Gastroesophageal sphincter (tissue), 4 donors: ENCODE data around the gene PTPRD. TPM values are rescaled to one million over a fixed set of nuclear protein-coding genes. Genes with fewer than 3 reads are reported as not detected.

Experiments
- ATAC-seq: fragments of 150-250 bp; one replicate; pipeline ENCODE4 v1.9.1; 2016; ENCODE audit warnings: mild to moderate bottlenecking, moderate library complexity
- H3K27ac ChIP-seq, 4 donors: fragments of 200-600 bp; sonication (generic) in 3 of 4; 1 replicate in 3 of 4; 2 replicates in 1 of 4; pipeline ENCODE4 v1.5.1; 2016 to 2019
- H3K27me3 ChIP-seq: fragments of 200-600 bp; sonication (generic); one replicate; pipeline ENCODE4 v1.5.1; 2019
- H3K36me3 ChIP-seq, 2 donors: fragments of 200-600 bp; sonication (generic); one replicate each; pipeline ENCODE4 v1.5.1; 2019; ENCODE audit warnings: control low read depth in 1 of 2
- H3K4me1 ChIP-seq, 3 donors: fragments of 200-600 bp; sonication (generic); 1 replicate in 2 of 3; 2 replicates in 1 of 3; pipeline ENCODE4 v1.5.1; 2016 to 2019; ENCODE audit warnings: control low read depth in 2 of 3
- H3K4me3 ChIP-seq, 2 donors: fragments of 200-600 bp; sonication (generic); one replicate each; pipeline ENCODE4 v1.5.1; 2019; ENCODE audit warnings: mild to moderate bottlenecking in 1 of 2, moderate library complexity in 1 of 2
- H3K9me3 ChIP-seq, 3 donors: fragments of 200-600 bp; sonication (generic); one replicate each; pipeline ENCODE4 v1.5.1; 2017 to 2019; ENCODE audit warnings: control low read depth in 2 of 3
- EP300 ChIP-seq: sonication (generic); formaldehyde crosslinking; IDR thresholded peaks from one replicate; pipeline ENCODE4 v1.6.1; 2017; ENCODE audit warnings: antibody characterized with exemption, mild to moderate bottlenecking
- POLR2A ChIP-seq, 2 donors: fragments of 450-650 bp; IDR thresholded peaks; one replicate each; pipeline ENCODE4 v1.6.1; 2017; ENCODE audit warnings: antibody characterized with exemption in 2 of 2, mild to moderate bottlenecking in 2 of 2, moderate library complexity in 1 of 2
- POLR2AphosphoS5 ChIP-seq: sonication (generic); formaldehyde crosslinking; IDR thresholded peaks from one replicate; pipeline ENCODE4 v1.6.1; 2017; ENCODE audit warnings: antibody characterized with exemption
- WGBS, 2 donors: methylation state at CpG; one replicate each; pipeline ENCODE4 v1.1.5; 2018; ENCODE audit warnings: low coverage in 1 of 2; 5-methylcytosine and 5-hydroxymethylcytosine counted together
- total RNA-seq, 4 donors: library from RNA; depleted of rRNA; stranded (reverse); fragments of >200 nt; gene quantifications; one replicate each; pipeline ENCODE4 v1.1.0, GENCODE V29; 2016
- TF ChIP-seq, protein P1 (sequence below), 4 experiments: fragments of 200-600 bp in 2 of 4; fragments of 450-650 bp in 2 of 4; sonication (generic) in 1 of 4; IDR thresholded peaks; one replicate each; pipeline ENCODE4 v1.5.1; 2017 to 2019; ENCODE audit warnings: antibody characterized with exemption in 4 of 4, mild to moderate bottlenecking in 2 of 4, moderate library complexity in 2 of 4

Gene PTPRD
- total RNA-seq, 4 donors from 2014 or later = 3.5 to 53.9 (median 15.8) TPM

- H3K27me3 ChIP-seq = no peaks in the 10 kb centered on the region
- no peaks in the 10 kb centered on the region for H3K36me3 ChIP-seq
- 84 to 100% methylated on average over 2 of the region's 2 CpGs for WGBS, 2 donors
- no peak overlapping the region for H3K27ac ChIP-seq
- no peaks in the 10 kb centered on the region for H3K9me3 ChIP-seq
- H3K4me3 ChIP-seq = no peak overlapping the region
- H3K4me1 ChIP-seq = no peaks in the 10 kb centered on the region
- TF ChIP-seq POLR2AphosphoS5 (no peak), POLR2A (IDR thresholded peaks at IDR 0.05) (no peak)
- TF ChIP-seq, protein P1, sequence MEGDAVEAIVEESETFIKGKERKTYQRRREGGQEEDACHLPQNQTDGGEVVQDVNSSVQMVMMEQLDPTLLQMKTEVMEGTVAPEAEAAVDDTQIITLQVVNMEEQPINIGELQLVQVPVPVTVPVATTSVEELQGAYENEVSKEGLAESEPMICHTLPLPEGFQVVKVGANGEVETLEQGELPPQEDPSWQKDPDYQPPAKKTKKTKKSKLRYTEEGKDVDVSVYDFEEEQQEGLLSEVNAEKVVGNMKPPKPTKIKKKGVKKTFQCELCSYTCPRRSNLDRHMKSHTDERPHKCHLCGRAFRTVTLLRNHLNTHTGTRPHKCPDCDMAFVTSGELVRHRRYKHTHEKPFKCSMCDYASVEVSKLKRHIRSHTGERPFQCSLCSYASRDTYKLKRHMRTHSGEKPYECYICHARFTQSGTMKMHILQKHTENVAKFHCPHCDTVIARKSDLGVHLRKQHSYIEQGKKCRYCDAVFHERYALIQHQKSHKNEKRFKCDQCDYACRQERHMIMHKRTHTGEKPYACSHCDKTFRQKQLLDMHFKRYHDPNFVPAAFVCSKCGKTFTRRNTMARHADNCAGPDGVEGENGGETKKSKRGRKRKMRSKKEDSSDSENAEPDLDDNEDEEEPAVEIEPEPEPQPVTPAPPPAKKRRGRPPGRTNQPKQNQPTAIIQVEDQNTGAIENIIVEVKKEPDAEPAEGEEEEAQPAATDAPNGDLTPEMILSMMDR (IDR thresholded peaks at IDR 0.05) = no peak
- no peak for ATAC-seq
Measured at GRCh38 chr9:9216934-9217333, 1395.9 kb downstream of the PTPRD start.

DNA sequence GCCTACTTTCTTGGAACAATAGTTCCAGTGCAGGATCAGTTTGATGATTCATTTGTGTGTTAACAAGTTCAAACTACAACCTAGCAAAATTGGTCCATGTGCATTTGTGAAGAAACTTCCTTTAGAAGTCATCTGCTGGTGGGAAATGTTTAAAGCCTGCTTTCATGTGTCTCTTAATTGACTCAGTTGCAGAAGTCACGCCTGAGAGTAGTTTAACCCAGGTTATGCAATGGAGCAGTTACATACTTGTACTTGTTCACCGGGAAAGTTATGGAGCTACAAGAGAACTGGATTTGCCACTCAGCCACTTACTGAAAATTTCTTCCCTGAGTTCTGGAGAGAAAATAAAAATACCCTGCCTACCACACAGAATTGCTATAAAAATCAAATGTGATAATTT is 1397.8 kb downstream of the PTPRD start:
- 94 to 100% methylated on average over 1 to 2 of the region's 2 CpGs for whole genome bisulfite sequencing, 2 donors
- TF ChIP-seq POLR2AphosphoS5 (no peak), EP300 (no peak), POLR2A (IDR thresholded peaks at IDR 0.05) (no peak)
- TF ChIP-seq, protein P1 (IDR thresholded peaks at IDR 0.05) = no peak
- H3K9me3 ChIP-seq = no peaks in the 10 kb centered on the region

GRCh38 chr9:9214066-9214465 is 1398.7 kb downstream of the PTPRD start:
- ATAC-seq = no peak
- Histone ChIP-seq H3K27me3 (no peaks in the 10 kb centered on the region), H3K4me1 (no peaks in the 10 kb centered on the region), H3K4me3 (no peak overlapping the region), H3K36me3 (no peaks in the 10 kb centered on the region), H3K27ac (no peak overlapping the region), H3K9me3 (no peaks in the 10 kb centered on the region)
- TF ChIP-seq, protein P1 (IDR thresholded peaks at IDR 0.05) = no peak
- TF ChIP-seq EP300 = no peak
- no peak for TF ChIP-seq POLR2A (IDR thresholded peaks at IDR 0.05)
- TF ChIP-seq POLR2AphosphoS5 = no peak
- 29 to 47% methylated on average over 1 to 6 of the region's 6 CpGs for WGBS, 2 donors

More for the DNA sequence above, 1397.8 kb downstream of the PTPRD start:
- no peak overlapping the region for H3K4me3 ChIP-seq
- no peak for ATAC-seq
- H3K4me1 ChIP-seq = no peaks in the 10 kb centered on the region
- no peaks in the 10 kb centered on the region for H3K27me3 ChIP-seq
- H3K27ac ChIP-seq = no peak overlapping the region
- no peaks in the 10 kb centered on the region for H3K36me3 ChIP-seq

- no peak for TF ChIP-seq POLR2A (IDR thresholded peaks at IDR 0.05)
- no peak for TF ChIP-seq EP300
- no peak for TF ChIP-seq POLR2AphosphoS5
- TF ChIP-seq, protein P1 (IDR thresholded peaks at IDR 0.05) = no peak
- WGBS, 2 donors = 80 to 93% methylated on average over 3 of the region's 3 CpGs
- ATAC-seq = no peak
- Histone ChIP-seq H3K36me3 (no peaks in the 10 kb centered on the region), H3K9me3 (no peaks in the 10 kb centered on the region), H3K27me3 (no peaks in the 10 kb centered on the region), H3K4me3 (no peak overlapping the region), H3K4me1 (no peaks in the 10 kb centered on the region), H3K27ac (no peak overlapping the region)
Measured at GRCh38 chr9:9212963-9213362, 1399.8 kb downstream of the PTPRD start.

DNA sequence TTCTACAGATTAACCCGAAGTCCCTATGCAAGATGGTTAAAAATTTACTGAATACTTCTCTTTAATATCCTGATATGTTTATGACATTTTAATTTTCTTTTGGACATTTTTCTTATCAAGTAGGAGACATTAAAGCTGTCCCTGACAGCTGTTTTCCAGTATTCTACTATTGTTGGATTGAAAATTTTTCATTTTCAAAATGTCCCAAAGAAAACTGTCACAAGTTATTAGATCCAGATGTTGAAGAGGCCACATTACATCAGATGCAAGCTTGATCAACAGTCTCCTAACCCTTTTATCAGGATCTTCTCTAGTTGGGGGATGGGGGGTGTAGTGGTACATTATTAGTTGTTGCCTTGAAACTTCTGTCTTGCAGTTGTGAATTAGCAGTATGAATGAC is 1410.5 kb downstream of the PTPRD start:
- no peaks in the 10 kb centered on the region for H3K4me1 ChIP-seq
- no peak overlapping the region for H3K27ac ChIP-seq
- no peaks in the 10 kb centered on the region for H3K36me3 ChIP-seq
- no peak for ATAC-seq
- H3K9me3 ChIP-seq = no peaks in the 10 kb centered on the region
- no peak for TF ChIP-seq POLR2AphosphoS5
- TF ChIP-seq EP300 = no peak
- TF ChIP-seq POLR2A (IDR thresholded peaks at IDR 0.05) = no peak
- TF ChIP-seq, protein P1 (IDR thresholded peaks at IDR 0.05) = no peak
- WGBS, 2 donors = 70 to 75% methylated on average over 1 of the region's 1 CpG
- no peaks in the 10 kb centered on the region for H3K27me3 ChIP-seq
- H3K4me3 ChIP-seq = no peak overlapping the region
